GM18870 (cell line): ENCODE data around the gene ANXA6.
"Not testable (repeated sequence)": the region's sequence is repeated elsewhere in the genome, so short reads cannot be mapped to it uniquely, and the experiment has no call there.

Source experiments
- ATAC-seq: cut with Tn5 transposase; IDR thresholded peaks from one replicate; pipeline ENCODE4 v1.9.1; 2021; ENCODE audit warnings: moderate library complexity; ENCODE audit not compliant: unreplicated experiment

The ANXA6 gene

GRCh38 chr5:151157426-151158286, at the start of gene ANXA6:
Gene ANXA6 (minus strand): TSS chr5:151157779. CDS start chr5:151147901, 9,878 bp downstream.
- ATAC-seq, result no peak

DNA sequence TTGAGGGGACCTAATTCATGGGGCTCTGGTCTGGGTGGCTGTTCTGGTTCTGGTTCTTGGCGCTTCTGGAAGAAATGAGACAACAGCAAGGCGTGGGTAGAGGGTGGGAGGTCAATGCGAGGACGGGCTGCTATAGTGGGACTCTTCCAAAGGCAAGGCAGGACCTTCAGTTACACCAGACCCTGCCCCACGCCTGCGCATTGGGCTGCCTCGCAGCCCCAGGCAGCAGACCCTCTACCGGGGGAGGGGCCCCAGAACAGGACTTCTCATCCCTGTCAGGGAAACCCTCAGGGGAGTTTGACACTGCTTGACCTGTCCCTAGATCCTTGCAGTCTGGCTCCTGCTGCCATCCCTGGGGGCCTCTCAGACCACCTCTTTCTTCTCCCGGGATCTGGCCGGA, 47.8 kb upstream of the ANXA6 start:
- no peak for ATAC-seq

DNA sequence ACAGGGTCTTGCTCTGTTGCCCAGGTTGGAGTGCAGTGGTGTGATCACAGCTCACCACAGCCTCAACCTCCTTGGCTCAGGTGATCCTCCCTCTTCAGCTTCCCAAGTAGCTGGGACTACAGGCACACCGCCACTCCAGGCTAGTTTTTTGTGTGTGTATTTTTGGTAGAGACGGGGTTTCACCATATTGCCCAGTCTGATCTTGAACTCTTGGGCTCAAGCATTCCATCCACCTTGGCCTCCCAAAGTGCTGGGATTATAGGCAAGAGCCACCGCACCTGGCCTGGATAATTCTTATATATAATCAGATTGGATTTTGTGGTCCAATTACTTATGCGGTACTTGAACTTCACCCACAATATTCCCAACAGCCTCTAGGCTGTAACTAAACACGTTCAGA, 46.5 kb upstream of the ANXA6 start:
- no peak for ATAC-seq

DNA sequence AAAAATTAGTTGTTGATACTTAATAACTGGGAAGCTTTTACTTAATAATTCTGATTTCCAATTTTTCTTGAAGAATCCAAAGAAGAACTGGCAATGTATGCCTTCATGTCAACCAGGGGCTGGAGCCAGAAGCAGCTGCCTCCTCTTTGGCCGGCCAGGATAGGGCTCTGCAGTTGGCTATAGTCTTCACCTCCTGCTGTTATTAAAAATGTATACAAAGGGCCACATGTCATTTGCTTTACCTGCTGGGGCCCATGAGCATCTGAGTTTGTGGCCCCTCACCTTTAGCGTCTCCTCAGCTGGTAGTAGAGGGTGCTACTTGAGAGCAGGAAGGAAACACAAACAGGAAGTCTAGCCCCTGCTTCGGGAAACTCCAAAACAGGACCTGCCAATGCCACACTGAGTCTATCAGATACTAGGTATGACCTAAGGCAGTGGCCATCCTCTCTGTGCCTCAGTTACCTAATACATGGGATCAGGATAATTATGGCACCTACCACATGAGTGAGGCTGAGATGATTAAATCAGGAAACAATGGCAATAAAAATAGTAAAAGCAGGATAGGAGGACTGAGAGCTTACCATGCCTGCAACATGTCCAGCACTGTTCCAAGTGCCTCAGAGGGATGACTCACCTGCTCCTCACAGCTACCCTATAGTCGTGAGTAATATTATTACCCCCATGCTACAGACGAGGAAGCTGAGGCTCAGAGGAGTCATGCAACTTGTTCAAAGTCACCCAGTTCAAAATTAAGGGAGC, 45.0 kb upstream of the ANXA6 start:
- ATAC-seq, result no peak

DNA sequence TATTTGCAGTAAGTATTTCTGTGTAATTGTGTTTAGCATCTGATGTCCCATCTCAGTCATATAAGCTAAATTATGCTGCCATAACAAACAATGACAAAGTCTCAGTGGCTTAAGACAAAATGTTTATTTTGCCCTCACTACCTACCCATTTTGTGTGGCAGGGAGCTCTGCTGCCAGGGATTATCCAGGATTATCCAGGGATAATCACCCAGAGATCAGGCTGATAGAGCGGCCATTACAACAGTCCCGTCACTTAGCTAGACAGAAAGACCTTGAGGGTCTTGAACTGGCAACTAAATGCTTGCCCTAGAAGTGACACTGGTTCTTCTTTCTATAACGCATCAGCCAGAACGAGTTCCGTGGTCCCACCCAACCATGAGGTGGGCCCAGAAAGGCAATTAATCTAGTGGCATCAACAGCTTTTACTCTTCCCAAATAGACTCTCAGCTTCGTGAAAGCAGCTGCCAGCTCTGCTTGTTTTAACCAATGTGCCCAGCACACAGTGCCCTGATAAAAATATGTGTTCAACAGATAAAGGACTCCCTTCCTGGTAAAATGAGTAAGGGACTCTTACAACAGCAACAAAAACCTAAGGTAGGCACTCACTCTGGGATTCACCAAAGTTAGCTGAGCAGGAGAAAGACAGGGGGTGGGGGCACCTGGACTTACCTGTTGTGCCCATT, 43.5 kb upstream of the ANXA6 start:
- no peak for ATAC-seq

- ATAC-seq, result no peak
Measured at GRCh38 chr5:151199581-151200185, 42.1 kb upstream of the ANXA6 start.

GRCh38 chr5:151198861-151199260, 41.3 kb upstream of the ANXA6 start:
- ATAC-seq, result no peak

- not testable (repeated sequence) for ATAC-seq
Measured at GRCh38 chr5:151197291-151197600, 39.7 kb upstream of the ANXA6 start.

GRCh38 chr5:151196556-151197290, 39.1 kb upstream of the ANXA6 start:
- peak; percentile 85 for ATAC-seq

GRCh38 chr5:151195622-151196021, 38.0 kb upstream of the ANXA6 start:
- no peak for ATAC-seq

- ATAC-seq, result no peak
Measured at GRCh38 chr5:151192626-151193025, 35.0 kb upstream of the ANXA6 start.

DNA sequence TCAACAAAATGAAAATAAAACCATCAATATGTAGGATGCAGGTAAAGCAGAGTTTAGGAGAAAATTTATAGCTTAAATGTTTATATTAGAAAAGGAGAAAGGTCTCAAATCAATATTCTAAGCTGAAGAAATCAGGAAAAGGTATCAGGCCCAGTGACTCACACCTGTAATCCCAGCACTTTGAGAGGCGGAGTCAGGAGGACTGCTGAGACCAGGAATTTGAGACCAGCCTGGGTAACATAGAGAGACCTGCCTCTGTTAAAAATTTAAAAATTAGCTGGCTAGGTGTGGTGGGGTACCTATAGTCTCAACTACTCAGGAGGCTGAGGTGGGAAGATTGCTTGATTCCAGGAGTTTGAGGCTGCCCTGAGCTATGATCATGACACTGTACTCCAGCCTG, 34.1 kb upstream of the ANXA6 start:
- no peak for ATAC-seq

DNA sequence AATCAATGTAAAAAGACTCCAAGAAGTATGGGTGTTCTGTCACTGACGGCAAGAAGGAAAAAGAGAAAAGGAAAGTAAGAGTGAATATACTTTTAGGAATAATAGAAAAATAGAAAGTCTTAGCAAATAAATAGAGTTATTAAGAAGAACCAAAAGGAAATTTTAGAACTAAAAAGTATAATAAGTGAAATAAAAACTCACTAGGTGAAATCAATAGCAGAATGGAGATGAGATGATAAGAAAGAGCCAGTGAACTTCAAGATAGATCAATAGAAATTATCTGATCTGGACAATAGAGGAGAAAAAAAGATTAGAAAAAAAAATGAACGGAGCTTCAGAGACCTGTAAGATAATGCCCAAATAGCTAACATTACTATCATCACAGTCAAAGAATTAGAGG, 31.6 kb upstream of the ANXA6 start:
- ATAC-seq, result no peak

DNA sequence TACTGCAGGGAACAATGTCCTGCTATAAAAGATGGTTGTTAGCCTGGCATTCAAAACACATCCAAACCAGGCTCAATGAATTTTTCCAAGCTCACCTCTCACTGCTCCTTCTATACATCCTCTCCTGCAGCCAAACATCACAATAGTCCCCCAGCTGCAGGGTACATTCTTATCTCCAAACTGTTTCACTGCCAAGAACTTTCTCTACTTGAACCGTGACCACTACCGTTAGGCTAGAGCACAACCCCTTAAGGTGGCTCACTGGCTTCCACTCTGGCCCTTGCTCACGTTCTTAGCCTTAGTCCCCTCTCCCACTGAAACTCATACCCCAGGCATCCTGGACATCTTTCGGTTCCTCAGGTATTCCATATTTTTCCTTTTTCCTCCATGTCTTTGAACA, 29.0 kb upstream of the ANXA6 start:
- no peak for ATAC-seq

DNA sequence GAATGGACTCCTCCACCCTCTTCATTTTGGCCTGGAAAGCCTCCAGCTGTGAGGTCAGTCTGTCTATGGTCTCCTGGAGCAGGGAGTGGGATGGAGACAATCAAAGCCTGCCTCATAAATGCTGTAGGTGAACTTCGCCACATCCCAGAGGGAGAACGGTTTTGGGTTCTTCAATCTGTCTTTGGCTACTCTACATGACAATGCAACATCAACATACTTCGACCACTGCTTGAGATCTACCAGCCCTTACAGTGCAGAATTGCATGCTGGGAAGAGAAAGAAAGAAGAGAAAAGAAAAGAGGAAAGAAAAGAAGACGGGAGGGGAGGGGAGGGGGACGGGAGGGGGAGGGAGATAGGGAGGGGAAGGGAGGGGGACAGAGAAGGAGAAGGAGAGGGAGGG, 28.5 kb upstream of the ANXA6 start:
- ATAC-seq, result no peak

GRCh38 chr5:151184316-151185042, 26.9 kb upstream of the ANXA6 start:
- ATAC-seq, result no peak

DNA sequence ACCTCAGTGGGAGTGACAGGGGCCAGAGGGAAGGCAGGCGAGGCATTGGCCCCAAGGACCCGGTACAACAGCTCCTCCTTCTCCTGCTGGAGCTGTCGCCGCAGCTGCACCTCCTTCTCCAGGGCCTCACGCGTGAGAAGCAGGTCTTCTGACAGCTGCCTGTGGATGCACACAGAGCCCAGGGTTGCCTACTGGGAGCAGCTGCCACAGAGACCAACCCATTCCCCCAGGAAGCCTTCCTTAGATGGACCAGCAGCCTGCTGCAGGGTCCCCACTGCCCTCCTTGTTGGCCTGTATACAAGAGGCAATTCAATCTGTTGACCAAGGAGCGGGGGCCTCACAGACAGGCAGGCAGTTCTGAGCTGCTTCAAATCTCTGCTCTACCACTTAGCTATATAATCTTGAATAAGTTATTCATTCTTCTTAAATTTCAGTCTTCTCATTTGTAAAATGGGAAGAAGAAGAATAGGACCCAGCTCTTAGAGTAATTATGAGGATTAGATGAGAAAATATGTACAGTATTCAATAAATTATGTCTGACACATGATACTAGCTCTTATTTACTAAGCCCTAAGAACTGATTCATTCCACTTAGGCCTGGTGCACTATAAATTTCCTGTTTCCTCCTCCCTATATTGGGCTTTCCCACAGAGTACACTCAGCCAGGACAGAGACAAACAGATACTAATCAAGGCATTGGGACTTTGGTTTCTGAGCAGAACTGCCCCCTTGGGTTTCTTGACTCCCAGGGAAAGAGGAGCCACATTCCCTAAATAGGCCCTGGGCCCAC, 26.1 kb upstream of the ANXA6 start:
- ATAC-seq, result no peak

GRCh38 chr5:151182976-151183375, 25.4 kb upstream of the ANXA6 start:
- ATAC-seq, result no peak

- no peak for ATAC-seq
Measured at GRCh38 chr5:151182524-151182900, 24.9 kb upstream of the ANXA6 start.
